Measurements from ENCODE around the gene TUBGCP6.
A peak's percentile ranks its signal among the peaks of the same experiment; 100 is the strongest.

TUBGCP6 gene

GRCh38 chr22:50249341-50250248 lies 4.8 kb upstream of the TUBGCP6 start:
- no peak for ATAC-seq
- TF ChIP-seq, protein P1, sequence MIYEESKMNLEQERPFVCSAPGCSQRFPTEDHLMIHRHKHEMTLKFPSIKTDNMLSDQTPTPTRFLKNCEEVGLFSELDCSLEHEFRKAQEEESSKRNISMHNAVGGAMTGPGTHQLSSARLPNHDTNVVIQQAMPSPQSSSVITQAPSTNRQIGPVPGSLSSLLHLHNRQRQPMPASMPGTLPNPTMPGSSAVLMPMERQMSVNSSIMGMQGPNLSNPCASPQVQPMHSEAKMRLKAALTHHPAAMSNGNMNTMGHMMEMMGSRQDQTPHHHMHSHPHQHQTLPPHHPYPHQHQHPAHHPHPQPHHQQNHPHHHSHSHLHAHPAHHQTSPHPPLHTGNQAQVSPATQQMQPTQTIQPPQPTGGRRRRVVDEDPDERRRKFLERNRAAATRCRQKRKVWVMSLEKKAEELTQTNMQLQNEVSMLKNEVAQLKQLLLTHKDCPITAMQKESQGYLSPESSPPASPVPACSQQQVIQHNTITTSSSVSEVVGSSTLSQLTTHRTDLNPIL (CRISPR knock-in tag; IDR thresholded peaks at IDR 0.05; ENCODE audit: low read depth) = no peak
- TF ChIP-seq CSRNP3 (CRISPR knock-in tag; IDR thresholded peaks at IDR 0.05) = no peak
- TF ChIP-seq ARNTL (CRISPR knock-in tag; IDR thresholded peaks at IDR 0.05; ENCODE audit: borderline replicate concordance, low read depth) = no peak
- TF ChIP-seq ZNF8 (CRISPR knock-in tag; IDR thresholded peaks at IDR 0.05) = no peak
- no peak for TF ChIP-seq OSR1 (CRISPR knock-in tag; IDR thresholded peaks at IDR 0.05)
- TF ChIP-seq CSDC2 (CRISPR knock-in tag; IDR thresholded peaks at IDR 0.05) = no peak
- TF ChIP-seq ZNF565 (CRISPR knock-in tag; conservative IDR thresholded peaks at IDR 0.05; ENCODE audit: low read depth) = no peak
- no peak for TF ChIP-seq ZC3H10 (CRISPR knock-in tag; IDR thresholded peaks at IDR 0.05)
- TF ChIP-seq PPARA (CRISPR knock-in tag; IDR thresholded peaks at IDR 0.05; ENCODE audit: borderline replicate concordance) = no peak
- TF ChIP-seq RARB (CRISPR knock-in tag; IDR thresholded peaks at IDR 0.05) = no peak
- no peak for TF ChIP-seq POU6F1 (CRISPR knock-in tag; IDR thresholded peaks at IDR 0.05; ENCODE audit: borderline replicate concordance, low read depth)
- no peak for TF ChIP-seq TOX (CRISPR knock-in tag; IDR thresholded peaks at IDR 0.05; ENCODE audit: borderline replicate concordance)
- no peak for TF ChIP-seq BACH2 (CRISPR knock-in tag; IDR thresholded peaks at IDR 0.05; ENCODE audit: borderline replicate concordance)
- no peak for TF ChIP-seq PATZ1 (CRISPR knock-in tag; IDR thresholded peaks at IDR 0.05; ENCODE audit: borderline replicate concordance)
- no peak for TF ChIP-seq ZFP3 (CRISPR knock-in tag; IDR thresholded peaks at IDR 0.05)
- no peak for TF ChIP-seq ZFP30 (CRISPR knock-in tag; IDR thresholded peaks at IDR 0.05)

DNA sequence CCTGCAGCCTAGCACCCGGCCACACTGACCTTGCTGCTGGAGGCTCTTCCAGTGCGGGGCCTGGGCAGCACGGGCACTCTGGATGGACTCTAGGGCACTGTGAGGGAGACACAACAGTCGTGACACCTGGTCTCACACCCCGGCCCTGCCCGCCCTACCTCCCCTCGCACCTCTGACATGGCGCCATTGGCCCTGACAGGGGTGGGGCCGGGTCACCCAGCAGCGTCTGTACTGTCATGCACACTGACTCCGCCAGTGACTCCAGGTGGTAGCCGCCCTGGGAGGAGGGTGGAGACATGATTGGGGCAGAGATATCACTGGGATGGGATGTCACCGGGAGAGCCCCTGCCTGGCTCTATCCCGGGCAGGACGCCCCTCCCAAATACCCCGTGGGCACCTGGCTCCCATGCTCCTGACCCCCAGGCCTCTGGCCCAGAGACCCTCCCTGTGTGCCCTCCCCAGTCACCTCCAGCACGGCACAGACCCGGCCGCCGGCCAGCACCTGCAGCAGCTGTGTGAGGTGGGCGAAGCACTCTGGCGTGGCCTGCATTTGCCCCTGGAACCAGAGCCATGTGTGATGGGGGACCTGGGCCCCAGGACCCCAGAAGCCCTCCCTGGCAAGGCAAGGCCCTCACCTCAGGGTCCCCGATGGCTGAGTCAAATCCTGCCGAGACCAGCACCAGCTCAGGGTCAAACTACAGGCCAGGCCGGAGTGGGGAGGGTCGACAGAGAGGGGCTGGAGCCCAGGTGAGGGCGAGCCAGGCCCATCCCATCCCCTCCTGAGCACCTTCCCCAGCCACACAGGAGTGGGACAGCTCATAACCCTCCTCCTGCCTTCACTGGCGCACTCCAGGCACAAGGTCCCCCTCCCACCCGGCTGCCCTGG lies 3.6 kb upstream of the TUBGCP6 start:
- no peak for ATAC-seq
- TF ChIP-seq, protein P1 (CRISPR knock-in tag; IDR thresholded peaks at IDR 0.05; ENCODE audit: low read depth) = no peak
- TF ChIP-seq RARB (CRISPR knock-in tag; IDR thresholded peaks at IDR 0.05) = no peak
- TF ChIP-seq ZNF8 (CRISPR knock-in tag; IDR thresholded peaks at IDR 0.05) = no peak
- TF ChIP-seq, protein P2, sequence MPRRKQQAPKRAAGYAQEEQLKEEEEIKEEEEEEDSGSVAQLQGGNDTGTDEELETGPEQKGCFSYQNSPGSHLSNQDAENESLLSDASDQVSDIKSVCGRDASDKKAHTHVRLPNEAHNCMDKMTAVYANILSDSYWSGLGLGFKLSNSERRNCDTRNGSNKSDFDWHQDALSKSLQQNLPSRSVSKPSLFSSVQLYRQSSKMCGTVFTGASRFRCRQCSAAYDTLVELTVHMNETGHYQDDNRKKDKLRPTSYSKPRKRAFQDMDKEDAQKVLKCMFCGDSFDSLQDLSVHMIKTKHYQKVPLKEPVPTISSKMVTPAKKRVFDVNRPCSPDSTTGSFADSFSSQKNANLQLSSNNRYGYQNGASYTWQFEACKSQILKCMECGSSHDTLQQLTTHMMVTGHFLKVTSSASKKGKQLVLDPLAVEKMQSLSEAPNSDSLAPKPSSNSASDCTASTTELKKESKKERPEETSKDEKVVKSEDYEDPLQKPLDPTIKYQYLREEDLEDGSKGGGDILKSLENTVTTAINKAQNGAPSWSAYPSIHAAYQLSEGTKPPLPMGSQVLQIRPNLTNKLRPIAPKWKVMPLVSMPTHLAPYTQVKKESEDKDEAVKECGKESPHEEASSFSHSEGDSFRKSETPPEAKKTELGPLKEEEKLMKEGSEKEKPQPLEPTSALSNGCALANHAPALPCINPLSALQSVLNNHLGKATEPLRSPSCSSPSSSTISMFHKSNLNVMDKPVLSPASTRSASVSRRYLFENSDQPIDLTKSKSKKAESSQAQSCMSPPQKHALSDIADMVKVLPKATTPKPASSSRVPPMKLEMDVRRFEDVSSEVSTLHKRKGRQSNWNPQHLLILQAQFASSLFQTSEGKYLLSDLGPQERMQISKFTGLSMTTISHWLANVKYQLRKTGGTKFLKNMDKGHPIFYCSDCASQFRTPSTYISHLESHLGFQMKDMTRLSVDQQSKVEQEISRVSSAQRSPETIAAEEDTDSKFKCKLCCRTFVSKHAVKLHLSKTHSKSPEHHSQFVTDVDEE (CRISPR knock-in tag; IDR thresholded peaks at IDR 0.05) = no peak
- TF ChIP-seq TCF4 (CRISPR knock-in tag; IDR thresholded peaks at IDR 0.05; ENCODE audit: borderline replicate concordance) = no peak
- no peak for TF ChIP-seq ARNTL (CRISPR knock-in tag; IDR thresholded peaks at IDR 0.05; ENCODE audit: borderline replicate concordance, low read depth)
- 0 out of 2 replicates have a peak, but pooled peaks have one; percentile 26 for TF ChIP-seq GLIS3 (CRISPR knock-in tag; IDR thresholded peaks at IDR 0.05)

Measured in SK-N-SH treated with all-trans-retinoic acid at 6 μM for 48 hours (cell line).